HG03139 (cell line): ENCODE results near the gene MAVS.

Experiments
- ATAC-seq: cut with Tn5 transposase; IDR thresholded peaks from one replicate; pipeline ENCODE4 v1.9.1; 2021; ENCODE audit not compliant: unreplicated experiment

The MAVS gene

GRCh38 chr20:3906744-3907721, 60.4 kb downstream of the MAVS start:
- ATAC-seq: peak; percentile 70

GRCh38 chr20:3908667-3909066, 62.0 kb downstream of the MAVS start:
- no peak for ATAC-seq

DNA sequence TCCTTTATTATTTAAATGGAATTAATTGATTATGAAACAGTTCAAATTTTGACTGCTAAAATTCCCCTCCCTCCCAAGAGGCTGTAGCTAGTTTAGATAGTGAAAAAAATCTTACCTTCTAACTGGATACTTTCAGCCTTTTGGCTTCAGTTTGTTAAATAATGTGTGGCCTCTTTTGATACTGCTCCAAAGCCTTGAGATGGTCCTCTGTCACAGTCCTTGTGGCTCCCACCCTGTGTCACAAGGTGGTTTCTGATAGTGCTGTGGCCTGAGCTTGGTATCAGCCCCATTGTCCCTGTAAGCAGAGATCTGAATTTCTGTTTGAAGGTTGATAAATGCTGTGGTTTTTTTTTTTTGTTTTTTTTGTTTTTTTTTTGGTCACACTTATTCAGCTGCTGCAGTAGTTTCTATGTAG, 63.3 kb downstream of the MAVS start:
- ATAC-seq: no peak

DNA sequence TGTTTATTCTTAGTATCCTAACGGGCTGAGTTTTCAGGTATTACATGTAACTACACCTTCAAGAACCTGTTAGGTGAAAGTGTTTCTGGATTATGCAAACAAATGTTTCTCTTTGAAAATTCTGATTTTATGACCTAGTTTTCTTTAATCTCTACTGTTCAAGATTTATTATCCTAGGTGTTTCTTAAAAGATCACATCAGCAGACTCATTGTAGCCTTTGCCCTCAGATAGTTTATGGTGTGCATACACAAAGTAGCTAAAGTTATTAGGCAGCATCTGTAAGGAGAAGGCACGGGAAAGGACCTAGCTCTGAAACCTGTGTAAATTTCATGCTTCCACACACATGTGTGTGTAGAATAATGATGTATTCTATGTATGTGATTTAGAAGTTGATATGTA, 64.2 kb downstream of the MAVS start:
- no peak for ATAC-seq

DNA sequence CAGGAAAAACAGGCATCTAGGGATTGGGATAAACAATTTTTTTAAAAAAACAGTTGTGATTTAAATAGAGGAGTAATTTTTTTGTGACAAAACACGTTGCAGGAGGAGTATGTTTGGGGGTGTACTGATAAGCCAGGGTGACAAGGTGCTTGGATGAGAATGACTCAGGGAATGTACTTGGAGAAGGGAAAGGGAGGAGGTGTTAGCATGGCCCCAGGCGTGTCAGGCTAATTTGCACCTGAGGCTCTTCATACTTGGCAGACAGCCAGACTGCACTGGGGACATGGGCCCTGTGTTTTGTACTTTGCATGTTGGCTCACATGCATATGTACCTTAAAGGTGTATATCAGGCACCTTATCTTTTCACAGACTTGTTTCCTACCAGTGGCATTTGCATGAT, 65.3 kb downstream of the MAVS start:
- ATAC-seq: no peak

DNA sequence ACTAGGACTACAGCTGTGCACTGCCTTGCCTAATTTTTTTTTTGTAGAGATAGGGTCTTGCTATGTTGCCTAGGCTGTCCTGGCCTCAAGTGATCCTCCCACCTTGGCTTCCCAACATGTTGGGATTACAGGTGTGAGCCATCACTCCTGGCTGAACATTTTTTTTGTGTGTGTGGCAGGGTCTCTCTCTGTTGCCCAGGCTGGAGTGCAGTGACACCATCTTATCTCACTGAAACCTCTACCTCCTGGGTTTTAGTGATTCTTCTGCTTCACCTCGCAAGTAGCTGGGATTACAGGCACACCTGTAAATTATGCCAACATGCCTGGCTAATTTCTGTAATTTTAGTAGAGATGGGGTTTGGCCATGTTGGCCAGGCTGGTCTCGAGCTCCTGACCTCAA, 67.8 kb downstream of the MAVS start:
- no peak for ATAC-seq

- no peak for ATAC-seq
Observed at GRCh38 chr20:3915691-3916090, 69.1 kb downstream of the MAVS start.

- no peak for ATAC-seq
Observed at GRCh38 chr20:3916364-3916763, 69.7 kb downstream of the MAVS start.

DNA sequence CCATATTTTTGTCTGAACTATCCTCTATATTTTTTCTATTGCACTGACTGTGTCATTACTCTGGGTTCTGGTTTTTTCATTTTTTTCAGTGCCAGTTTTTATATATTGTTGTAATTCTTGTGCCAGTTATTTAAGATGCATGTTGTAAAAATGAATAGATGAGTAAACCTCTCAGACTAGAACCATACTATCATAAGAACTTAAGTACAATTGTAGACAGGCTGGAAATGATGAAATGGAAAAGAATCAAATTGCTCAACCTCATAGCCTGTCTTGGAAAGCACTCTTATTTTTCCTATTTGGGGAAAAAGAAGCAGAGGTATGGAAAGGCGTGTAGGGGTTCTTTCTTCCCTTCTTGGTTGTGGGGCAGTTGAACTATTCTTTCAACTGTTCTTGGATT, 72.7 kb downstream of the MAVS start:
- no peak for ATAC-seq

DNA sequence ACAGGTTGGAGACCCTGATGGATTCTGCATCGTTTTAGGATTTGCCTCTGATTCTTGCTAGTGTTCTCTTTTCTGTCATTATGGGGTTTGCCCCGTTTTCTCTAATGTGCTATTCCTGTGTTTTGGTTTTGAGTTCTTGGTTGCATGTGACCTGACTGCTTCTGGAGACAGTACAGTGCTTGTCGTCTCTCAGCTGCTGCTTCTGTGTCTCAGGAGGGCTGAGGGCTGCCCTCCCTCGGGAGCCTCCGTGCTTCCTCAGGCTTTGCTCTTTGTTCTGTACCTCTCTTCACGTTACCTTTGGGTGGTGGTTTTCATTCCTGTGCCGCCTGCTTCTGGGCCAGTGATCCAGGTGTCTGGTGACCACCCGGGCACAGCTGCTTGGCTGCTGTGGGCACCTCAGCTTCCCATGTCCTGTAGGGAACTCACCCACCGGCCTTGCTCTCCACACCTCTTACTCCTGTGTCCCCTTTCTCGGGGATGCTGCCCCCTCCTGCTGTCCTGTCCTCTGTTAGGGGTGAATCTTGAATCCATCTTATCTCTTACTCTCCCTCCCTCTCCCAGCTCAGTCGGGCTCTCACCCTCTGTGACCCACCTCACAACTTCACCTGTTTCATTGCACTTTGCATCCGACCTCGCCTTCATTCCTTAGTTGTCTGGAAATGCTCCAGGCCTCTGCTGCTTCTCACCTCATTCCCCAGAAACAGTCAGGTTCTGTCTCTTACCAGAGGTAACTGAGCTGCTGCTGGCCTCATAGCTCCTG, 75.8 kb downstream of the MAVS start:
- no peak for ATAC-seq

DNA sequence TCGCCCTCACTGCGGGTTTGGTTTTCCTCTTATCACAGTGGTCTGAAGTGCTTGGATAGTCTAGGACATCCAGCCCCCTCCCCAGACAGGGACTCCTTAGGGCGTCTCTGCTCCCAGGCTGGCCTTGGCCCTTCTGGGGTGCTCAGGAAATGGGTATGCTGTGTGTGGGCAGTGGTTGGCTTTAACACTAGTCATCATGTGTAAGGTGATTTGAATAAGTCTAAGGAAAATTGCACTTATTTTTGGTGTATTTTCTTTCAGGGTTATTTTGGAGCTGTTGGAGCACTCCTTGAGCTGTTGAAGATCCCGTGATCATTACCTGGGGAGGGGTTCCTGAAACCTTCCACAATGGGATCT, 76.3 kb downstream of the MAVS start:
- ATAC-seq: no peak

DNA sequence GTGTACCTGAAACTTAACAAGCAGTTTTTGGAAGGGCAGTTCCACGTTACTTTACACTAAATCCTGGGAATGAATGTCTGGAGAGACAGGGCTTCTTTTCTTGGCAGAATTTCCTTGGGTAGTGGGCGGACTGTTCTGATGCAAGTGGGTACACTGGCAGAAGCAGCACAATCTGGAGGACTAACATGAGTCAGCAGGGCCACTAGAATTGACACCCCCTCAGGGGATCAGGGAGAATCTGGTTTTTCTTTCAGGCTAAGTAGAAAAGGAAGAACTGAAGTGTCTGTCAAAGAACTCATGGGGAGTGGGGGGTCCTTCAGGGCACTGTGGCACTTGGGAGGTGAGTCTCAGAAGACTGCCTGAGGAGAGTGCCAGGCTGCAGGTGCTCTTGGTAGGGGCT, 77.2 kb downstream of the MAVS start:
- ATAC-seq: no peak

DNA sequence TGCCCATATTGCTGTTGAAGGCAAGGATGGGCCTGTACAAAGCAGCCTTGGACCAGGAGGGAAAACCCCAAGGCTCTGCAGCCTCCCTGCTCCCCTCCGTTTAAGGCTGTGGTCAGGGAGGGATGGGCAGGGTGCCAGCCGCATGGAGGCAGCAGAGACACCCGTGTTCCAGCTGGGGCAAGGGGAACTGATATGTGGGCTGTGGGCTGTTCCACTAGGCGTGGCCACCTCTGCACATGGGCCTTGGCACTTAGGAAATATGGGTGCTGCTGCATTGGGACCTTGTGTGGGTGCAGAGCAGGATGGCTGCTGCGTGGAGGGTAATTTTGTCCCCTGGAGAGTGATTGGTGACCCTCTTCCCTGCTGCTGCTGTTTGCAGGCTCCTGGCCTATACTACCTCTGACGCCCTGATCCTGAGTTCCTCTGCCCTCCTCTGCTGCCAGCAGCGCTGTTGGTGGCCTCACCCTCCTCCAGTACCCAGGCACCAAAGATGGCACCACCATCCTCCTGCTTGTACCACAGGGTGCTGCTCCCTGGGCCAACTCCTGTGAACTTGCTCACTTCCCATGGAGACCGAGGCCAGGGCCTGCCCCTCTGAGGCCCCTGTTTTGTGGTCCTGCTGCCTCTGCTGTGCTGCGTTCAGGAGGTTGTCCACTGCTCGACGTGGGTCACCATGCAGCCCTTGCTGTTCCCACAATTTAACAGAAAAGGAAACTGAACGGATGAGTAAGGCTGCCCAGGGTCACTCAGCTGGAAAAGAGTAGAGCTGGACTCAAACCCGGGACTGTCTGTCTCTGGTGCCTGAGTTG, 77.9 kb downstream of the MAVS start:
- ATAC-seq: no peak

DNA sequence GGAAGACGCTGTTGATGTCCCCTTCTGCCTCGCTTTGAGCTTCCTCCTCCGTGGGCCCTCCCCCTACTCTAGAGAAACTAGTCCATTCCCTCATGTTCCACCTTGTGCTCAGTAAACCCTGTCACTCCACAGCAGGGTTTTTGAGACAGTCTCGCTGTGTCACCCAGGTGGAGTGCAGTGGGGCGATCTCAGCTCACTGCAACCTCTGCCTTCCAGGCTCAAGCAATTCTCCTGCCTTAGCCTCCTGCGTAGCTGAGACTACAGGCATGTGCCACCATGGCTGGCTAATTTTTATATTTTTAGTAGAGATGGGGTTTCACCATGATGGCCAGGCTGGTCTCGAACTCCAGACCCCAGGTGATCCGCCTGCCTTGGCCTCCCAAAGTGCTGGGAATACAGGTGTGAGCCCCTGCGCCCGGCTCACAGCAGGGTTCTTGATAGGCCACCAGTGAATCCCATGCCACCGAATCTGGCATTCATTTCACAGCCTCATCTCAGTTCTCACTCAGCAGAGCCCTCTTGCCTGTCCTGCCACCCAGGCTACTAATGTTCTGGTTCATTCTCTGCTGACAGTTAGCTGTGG, 78.6 kb downstream of the MAVS start:
- ATAC-seq: no peak
